Measurements from ENCODE around the gene IL1RAPL2. TPM values are rescaled to one million over a fixed set of nuclear protein-coding genes. Genes with fewer than 3 reads are reported as not detected.

The IL1RAPL2 gene
- total and polyA plus RNA-seq, 10 of the 15 experiments (the other 5 are each of a cell fraction or from before 2014, with no cell fraction given), result 0.19 TPM; not detected in 9

DNA sequence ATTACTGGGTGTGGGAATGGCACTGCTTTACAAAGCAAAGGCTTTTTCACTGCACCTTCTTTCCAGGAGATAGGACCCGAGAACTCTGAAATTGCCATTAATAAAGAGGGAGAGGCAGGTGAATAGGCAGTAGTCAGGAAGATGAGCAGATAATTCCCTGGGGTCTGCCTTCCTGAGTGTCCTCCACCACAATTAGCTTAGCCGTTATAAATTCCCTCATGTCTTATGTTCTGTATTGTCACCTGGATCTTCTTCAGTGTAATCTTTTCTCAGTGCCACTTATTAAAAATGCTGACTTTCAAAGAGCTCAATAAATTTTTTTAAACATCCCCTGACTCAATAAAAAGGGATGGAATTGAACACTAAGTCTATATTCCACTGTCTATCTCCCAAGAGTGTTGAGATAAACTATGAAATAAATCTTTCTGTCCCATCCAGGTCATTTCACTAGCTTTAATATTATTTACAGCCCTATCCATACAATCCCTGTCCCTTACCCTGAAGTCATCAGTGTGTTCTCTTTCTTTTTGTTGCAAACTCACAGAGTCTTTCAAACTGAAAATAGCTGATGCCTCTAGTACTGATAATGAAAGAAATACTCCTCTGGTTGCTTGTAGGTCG, 984.2 kb downstream of the IL1RAPL2 start:
- Histone ChIP-seq H3K4me3 (no peak overlapping the region), H2AFZ (ENCODE audit: control insufficient read depth, low read depth, low read length) (no peak overlapping the region), H3K36me3 (ENCODE audit: control insufficient read depth in 2 of 2, insufficient read depth in 2 of 2, low read length in 1 of 2) (no peaks in the 10 kb centered on the region), H3K27ac (ENCODE audit: control insufficient read depth, insufficient read depth) (no peak overlapping the region), H3K4me1 (ENCODE audit: control insufficient read depth, insufficient read depth, low read length) (no peaks in the 10 kb centered on the region), H4K20me1 (ENCODE audit: control insufficient read depth, insufficient read depth) (no peaks in the 10 kb centered on the region), H3K4me2 (ENCODE audit: control insufficient read depth, insufficient read depth) (no peak overlapping the region), H3K9ac (ENCODE audit: control insufficient read depth, insufficient read depth, low read length) (no peak overlapping the region), H3K9me3 (replicated peaks; ENCODE audit: control insufficient read depth, insufficient read depth, low read length) (no peaks in the 10 kb centered on the region), H3K79me2 (ENCODE audit: control insufficient read depth, insufficient read depth, low read length) (no peaks in the 10 kb centered on the region), H3K27me3 (replicated peaks in 1 of 2; ENCODE audit: control insufficient read depth in 2 of 2, insufficient read depth in 2 of 2, low read length in 1 of 2) (no peaks in the 10 kb centered on the region)
- RAD21 ChIA-PET (ENCODE audit: unreplicated experiment), result no interaction called here
- SMC1A ChIA-PET (ENCODE audit: uncharacterized antibody, unreplicated experiment), result no interaction called here
- no peak for TF ChIP-seq SIN3A (IDR thresholded peaks at IDR 0.05; ENCODE audit: low read depth, low read length)
- intact Hi-C loops (cut with micrococcal nuclease; ENCODE audit: unreplicated experiment), result no loop called here
- CTCF ChIA-PET, result interaction anchor here (0.6 kb wide), 1 partner anchor 12 kb away, joined by 3 read pairs; no protein-coding TSS in a partner anchor
- no peak for ATAC-seq
- POLR2A ChIA-PET, result no interaction called here
- BruUV-seq (replicated peaks), result no TSS peak
- no peak for FAIRE-seq
- DNase-seq (ENCODE audit: low read depth, low spot score), result no peak
- in situ Hi-C loops (cut with MboI), result no loop called here
- WGBS (ENCODE audit: insufficient coverage, insufficient replicate concordance, low lambda C conversion rate, missing lambda C conversion rate), result 26% methylated on average over 3 of the region's 3 CpGs

- in situ Hi-C loops (cut with MboI), result no loop called here
- Histone ChIP-seq H3K4me1 (ENCODE audit: control insufficient read depth, insufficient read depth, low read length) (no peaks in the 10 kb centered on the region), H3K27me3 (replicated peaks in 1 of 2; ENCODE audit: control insufficient read depth in 2 of 2, insufficient read depth in 2 of 2, low read length in 1 of 2) (no peaks in the 10 kb centered on the region), H4K20me1 (ENCODE audit: control insufficient read depth, insufficient read depth) (no peaks in the 10 kb centered on the region), H3K36me3 (ENCODE audit: control insufficient read depth in 2 of 2, insufficient read depth in 2 of 2, low read length in 1 of 2) (no peaks in the 10 kb centered on the region), H2AFZ (ENCODE audit: control insufficient read depth, low read depth, low read length) (no peak overlapping the region), H3K4me3 (no peak overlapping the region), H3K9ac (ENCODE audit: control insufficient read depth, insufficient read depth, low read length) (no peak overlapping the region), H3K27ac (ENCODE audit: control insufficient read depth, insufficient read depth) (no peak overlapping the region), H3K79me2 (ENCODE audit: control insufficient read depth, insufficient read depth, low read length) (no peaks in the 10 kb centered on the region), H3K9me3 (replicated peaks; ENCODE audit: control insufficient read depth, insufficient read depth, low read length) (no peaks in the 10 kb centered on the region), H3K4me2 (ENCODE audit: control insufficient read depth, insufficient read depth) (no peak overlapping the region)
- RAD21 ChIA-PET (ENCODE audit: unreplicated experiment), result no interaction called here
- TF ChIP-seq ZNF24 (IDR thresholded peaks at IDR 0.05) (no peak), KAT2A (conservative IDR thresholded peaks at IDR 0.05; ENCODE audit: control insufficient read depth, low read depth, low read length) (no peak), HDGF (IDR thresholded peaks at IDR 0.05) (no peak), POLR2AphosphoS5 (IDR thresholded peaks at IDR 0.05; ENCODE audit: low read length) (no peak), NFYA (IDR thresholded peaks at IDR 0.05; ENCODE audit: borderline replicate concordance, low read depth, low read length) (no peak)
- intact Hi-C loops (cut with micrococcal nuclease; ENCODE audit: unreplicated experiment), result no loop called here
- CTCF ChIA-PET, result interaction anchor here (0.6 kb wide), 1 partner anchor 37 kb away, joined by 3 read pairs; no protein-coding TSS in a partner anchor
- ATAC-seq (no peak), FAIRE-seq (no peak), DNase-seq (ENCODE audit: low read depth, low spot score) (no peak)
- POLR2A ChIA-PET, result no interaction called here
- 38% methylated on average over 5 of the region's 5 CpGs for WGBS (ENCODE audit: insufficient coverage, insufficient replicate concordance, low lambda C conversion rate, missing lambda C conversion rate)
- BruUV-seq (replicated peaks), result no TSS peak
- SMC1A ChIA-PET (ENCODE audit: uncharacterized antibody, unreplicated experiment), result no interaction called here
Observed at GRCh38 chrX:105552395-105552794, 986.4 kb downstream of the IL1RAPL2 start.
